Loucy (cell line): Measurements from ENCODE around the gene BACE2.
A peak's percentile ranks its signal among the peaks of the same experiment; 100 is the strongest.

Experiments used
- H2AFZ ChIP-seq: fragments of 200-600 bp; sonication (generic); 2 replicates; pipeline ENCODE4 v1.6.0; 2016; ENCODE audit warnings: antibody characterized with exemption, mild to moderate bottlenecking, low read length, moderate library complexity
- H3F3A ChIP-seq: fragments of 200-600 bp; 2 replicates; pipeline ENCODE4 v1.6.0; 2016; ENCODE audit warnings: antibody characterized with exemption, low read depth, mild to moderate bottlenecking
- H3K27me3 ChIP-seq: fragments of 200-600 bp; sonication (generic); 2 replicates; pipeline ENCODE4 v1.6.1; 2014; ENCODE audit warnings: low read length, mild to moderate bottlenecking; ENCODE audit not compliant: insufficient read depth, poor library complexity, severe bottlenecking
- H3K36me3 ChIP-seq: fragments of 200-600 bp; sonication (generic); 2 replicates; pipeline ENCODE4 v1.6.1; 2016; ENCODE audit warnings: low read length; ENCODE audit not compliant: insufficient read depth
- H3K4me1 ChIP-seq: fragments of 200-600 bp; sonication (generic); 2 replicates; pipeline ENCODE4 v1.5.1; 2014; ENCODE audit warnings: low read length, mild to moderate bottlenecking; ENCODE audit not compliant: insufficient read depth, poor library complexity, severe bottlenecking
- H3K4me2 ChIP-seq: fragments of 200-600 bp; sonication (generic); 2 replicates; pipeline ENCODE4 v1.6.0; 2014; ENCODE audit warnings: antibody characterized with exemption, low read length, low read depth, mild to moderate bottlenecking; ENCODE audit not compliant: poor library complexity, severe bottlenecking
- H3K4me3 ChIP-seq: fragments of 200-600 bp; sonication (generic); 2 replicates; pipeline ENCODE4 v1.5.1; 2014; ENCODE audit warnings: low read length, mild to moderate bottlenecking, mixed read lengths; ENCODE audit not compliant: poor library complexity, severe bottlenecking
- H3K79me2 ChIP-seq: fragments of 200-600 bp; sonication (generic); 2 replicates; pipeline ENCODE4 v1.6.1; 2014; ENCODE audit warnings: low read length; ENCODE audit not compliant: insufficient read depth
- H3K9ac ChIP-seq: fragments of 200-600 bp; sonication (generic); 2 replicates; pipeline ENCODE4 v1.6.0; 2014; ENCODE audit warnings: mild to moderate bottlenecking, low read depth, low read length, moderate library complexity; ENCODE audit not compliant: poor library complexity, severe bottlenecking
- H3K9me2 ChIP-seq: fragments of 200-600 bp; sonication (generic); replicated peaks from 2 replicates; pipeline ENCODE4 v1.6.1; 2016; ENCODE audit warnings: low read depth, low read length, mixed read lengths
- H3K9me3 ChIP-seq: fragments of 200-600 bp; sonication (generic); 2 replicates; pipeline ENCODE4 v1.6.1; 2014; ENCODE audit warnings: mild to moderate bottlenecking, antibody characterized with exemption, low read length, low read depth; ENCODE audit not compliant: insufficient read depth
- H4K20me1 ChIP-seq: fragments of 200-600 bp; sonication (generic); 2 replicates; pipeline ENCODE4 v1.6.0; 2014; ENCODE audit warnings: antibody characterized with exemption, low read length, mild to moderate bottlenecking; ENCODE audit not compliant: insufficient read depth, poor library complexity, severe bottlenecking
- CTCF ChIP-seq: fragments of 200-600 bp; sonication (generic); conservative IDR thresholded peaks from 2 replicates; pipeline ENCODE4 v1.5.1; 2014; ENCODE audit warnings: mild to moderate bottlenecking, antibody characterized with exemption, low read length
- EZH2phosphoT487 ChIP-seq: fragments of 200-600 bp; IDR thresholded peaks from 2 replicates; pipeline ENCODE4 v1.6.1; 2018; ENCODE audit warnings: antibody characterized with exemption, mild to moderate bottlenecking, moderate library complexity, borderline replicate concordance

BACE2 gene

GRCh38 chr21:41121785-41122415 is 46.1 kb upstream of the BACE2 start:
- Histone ChIP-seq H4K20me1 (no peaks in the 10 kb centered on the region), H3K4me3 (no peak overlapping the region), H3F3A (no peaks in the 10 kb centered on the region), H3K9me3 (no peaks in the 10 kb centered on the region), H3K79me2 (no peaks in the 10 kb centered on the region), H3K9ac (no peak overlapping the region), H3K27me3 (no peaks in the 10 kb centered on the region), H3K4me1 (peaks cover 6% of the 10 kb centered on the region), H3K9me2 (no peaks in the 10 kb centered on the region), H3K4me2 (no peak overlapping the region), H3K36me3 (no peaks in the 10 kb centered on the region), H2AFZ (peak overlapping the region; percentile 51; the same call in 1 of the 2 replicates)
- no peak for TF ChIP-seq EZH2phosphoT487
- peak; percentile 95 for TF ChIP-seq CTCF

- TF ChIP-seq EZH2phosphoT487: no peak
- TF ChIP-seq CTCF: no peak
- no peak overlapping the region for H3K9ac ChIP-seq
- H3K4me1 ChIP-seq: peaks cover 6% of the 10 kb centered on the region
- H3K79me2 ChIP-seq: no peaks in the 10 kb centered on the region
- no peaks in the 10 kb centered on the region for H3K9me2 ChIP-seq
- H2AFZ ChIP-seq: no peak overlapping the region
- no peaks in the 10 kb centered on the region for H3K36me3 ChIP-seq
- H3K4me3 ChIP-seq: no peak overlapping the region
- no peaks in the 10 kb centered on the region for H3F3A ChIP-seq
- no peaks in the 10 kb centered on the region for H3K9me3 ChIP-seq
- H3K4me2 ChIP-seq: no peak overlapping the region
- no peaks in the 10 kb centered on the region for H3K27me3 ChIP-seq
- no peaks in the 10 kb centered on the region for H4K20me1 ChIP-seq
Observed at GRCh38 chr21:41124641-41125201, 43.2 kb upstream of the BACE2 start.

- no peak for TF ChIP-seq EZH2phosphoT487
- no peak for TF ChIP-seq CTCF
Observed at GRCh38 chr21:41128981-41129380, 39.0 kb upstream of the BACE2 start.

More at GRCh38 chr21:41128981-41129380, 39.0 kb upstream of the BACE2 start:
- H3K9ac ChIP-seq: no peak overlapping the region
- H3K9me2 ChIP-seq: no peaks in the 10 kb centered on the region
- no peaks in the 10 kb centered on the region for H3K36me3 ChIP-seq
- no peaks in the 10 kb centered on the region for H4K20me1 ChIP-seq
- no peaks in the 10 kb centered on the region for H3K9me3 ChIP-seq
- H3K79me2 ChIP-seq: no peaks in the 10 kb centered on the region
- H3K4me3 ChIP-seq: no peak overlapping the region
- no peaks in the 10 kb centered on the region for H3K4me1 ChIP-seq
- no peaks in the 10 kb centered on the region for H3K27me3 ChIP-seq
- no peak overlapping the region for H2AFZ ChIP-seq
- H3F3A ChIP-seq: no peaks in the 10 kb centered on the region
- no peak overlapping the region for H3K4me2 ChIP-seq
